Lung microvascular endothelial cell (primary cell): Measurements from ENCODE around the gene AGPAT4. TPM values are rescaled to one million over a fixed set of nuclear protein-coding genes. Genes with fewer than 3 reads are reported as not detected.

Experiments used
- DNase-seq, 2 donors: peaks; one replicate each; pipeline versions ENCODE4 v3.0.0 to v3.0.0-alpha.2; 2010; ENCODE audit warnings: low read depth in 2 of 2
- total RNA-seq: library from RNA; depleted of rRNA; stranded (reverse); fragments of >200 nt; gene quantifications from 2 replicates; pipeline ENCODE4 v1.2.1, GENCODE V29; 2014

The AGPAT4 gene
- total RNA-seq, 1 donor from 2014 or later, result 15.9 TPM

DNA sequence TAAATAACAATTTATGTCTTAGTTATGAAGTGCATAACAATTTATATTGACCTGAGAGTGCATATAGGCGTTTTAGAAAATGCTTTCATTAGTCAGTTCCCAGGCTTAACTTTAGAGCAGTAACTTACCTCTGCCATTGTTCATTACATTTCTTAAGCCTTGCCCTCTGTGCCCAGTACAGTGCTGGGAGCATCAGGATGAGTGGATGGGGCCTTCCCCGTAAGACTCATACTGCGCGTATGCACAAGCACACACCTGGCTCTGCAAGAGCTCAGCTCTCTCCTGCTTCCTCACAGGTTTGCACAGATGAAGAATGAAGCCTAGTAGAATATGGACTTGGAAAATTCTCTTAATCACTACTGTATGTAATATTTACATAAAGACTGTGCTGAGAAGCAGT lies 157.3 kb downstream of the AGPAT4 start:
- no peak for DNase-seq

DNA sequence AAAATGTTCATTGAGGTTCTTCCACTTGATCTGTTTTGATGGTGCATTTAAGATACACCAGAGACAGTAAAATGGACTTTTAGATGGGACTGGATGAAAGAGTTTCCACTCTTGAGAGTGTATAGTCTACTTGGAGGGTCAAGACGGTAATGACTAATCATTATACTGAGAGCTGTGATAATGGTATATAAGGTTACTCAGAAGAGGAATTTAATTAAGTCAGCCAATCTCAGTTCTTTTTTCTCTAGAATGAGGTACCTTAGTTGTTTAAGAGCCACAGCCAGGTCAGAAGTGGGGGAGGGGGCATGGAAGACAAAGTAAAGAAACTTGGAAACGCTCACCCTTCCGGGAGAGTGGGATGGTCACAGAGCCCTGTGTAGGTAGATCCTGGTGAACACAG lies 158.4 kb downstream of the AGPAT4 start:
- no peak for DNase-seq

DNA sequence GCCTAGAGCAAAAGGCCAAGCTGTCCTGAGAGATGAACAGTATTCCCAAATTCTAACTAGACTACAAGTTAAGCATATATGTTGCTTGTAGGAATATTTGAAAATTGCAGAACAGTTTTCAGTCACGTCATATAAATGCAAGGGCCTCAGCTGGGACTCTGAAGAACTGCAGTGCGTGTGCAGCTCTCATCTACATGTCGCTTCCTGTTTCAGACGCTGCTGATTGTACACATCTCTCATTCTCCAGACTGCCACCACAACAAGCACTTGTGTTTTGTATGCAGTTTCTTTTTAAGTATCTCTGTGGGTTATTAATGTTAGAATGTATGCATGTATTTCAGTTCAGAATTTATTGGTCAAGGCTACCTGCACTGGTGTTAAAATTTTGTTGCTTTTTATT lies 162.6 kb downstream of the AGPAT4 start:
- no peak for DNase-seq

DNA sequence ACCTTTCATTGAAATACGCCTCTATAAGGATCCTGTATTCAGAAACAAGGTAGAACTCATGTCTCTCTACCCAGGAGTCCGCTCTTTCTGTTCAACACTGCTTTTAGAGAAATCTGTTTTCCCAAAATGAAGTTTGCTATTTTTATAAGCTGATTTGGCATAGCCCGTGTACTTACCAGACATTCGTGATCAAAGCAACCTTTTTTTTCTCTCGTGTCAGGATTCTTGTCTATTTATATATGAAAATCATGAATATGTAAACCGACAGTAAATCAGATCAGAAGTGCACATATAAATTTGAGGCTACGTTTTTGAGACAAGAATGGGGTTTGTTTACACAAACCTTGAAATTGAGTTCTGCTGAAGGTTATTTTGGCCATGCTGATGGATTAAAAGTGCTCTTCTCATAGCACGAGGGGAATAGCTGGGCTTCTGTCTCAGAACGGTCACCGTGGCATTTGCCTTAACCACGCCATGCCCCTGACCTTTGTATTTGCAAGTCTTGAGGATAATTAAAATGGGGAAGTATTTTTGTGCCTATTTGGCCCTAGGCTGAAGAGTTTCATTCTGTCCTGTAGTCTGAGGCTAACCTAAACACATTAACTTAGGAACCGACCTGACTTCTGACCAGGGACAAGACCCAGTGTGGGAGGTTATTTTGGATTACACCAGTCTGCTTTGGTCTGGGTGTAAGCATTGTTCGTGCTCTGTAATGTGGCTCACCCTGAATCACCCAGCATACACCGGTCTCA lies 163.7 kb downstream of the AGPAT4 start:
- DNase-seq, result no peak

DNA sequence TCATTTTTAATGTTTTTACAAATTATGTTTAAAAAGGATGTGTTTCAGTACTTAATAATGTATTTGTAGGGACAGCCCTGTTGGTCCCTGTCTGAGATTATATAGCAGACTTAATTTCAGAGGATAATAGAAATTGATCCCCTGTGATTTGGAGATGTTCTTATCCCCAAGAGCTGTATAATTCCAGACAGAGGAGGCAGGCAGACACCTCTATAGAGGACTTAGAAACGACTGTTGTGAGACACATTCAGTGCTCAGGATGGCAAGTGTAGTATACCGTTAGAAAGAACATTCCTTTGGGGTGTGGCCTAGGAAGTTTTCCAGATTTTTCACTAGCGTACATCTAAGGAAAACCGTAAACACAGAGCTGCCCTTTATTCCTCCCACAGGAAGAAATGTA lies 164.5 kb downstream of the AGPAT4 start:
- DNase-seq, result no peak

DNA sequence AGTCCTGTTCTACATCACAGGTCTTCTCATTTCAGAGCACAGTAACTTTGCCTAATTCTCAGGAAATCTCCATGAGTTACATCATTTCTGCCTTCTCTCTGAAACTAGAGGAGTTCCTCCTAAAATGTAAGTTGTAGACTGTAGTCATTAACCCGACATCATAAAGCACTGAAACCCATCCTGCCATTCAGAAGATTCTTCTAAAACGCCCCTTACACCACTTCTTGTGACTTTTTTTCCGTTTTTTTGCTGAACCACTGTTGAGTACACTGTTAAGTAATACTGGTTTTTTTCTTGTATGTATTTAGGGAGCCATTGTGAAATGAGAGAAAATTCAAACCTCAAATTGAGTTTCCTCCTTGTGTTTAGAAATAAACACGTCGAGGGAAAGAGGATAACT lies 164.9 kb downstream of the AGPAT4 start:
- DNase-seq, result no peak

DNA sequence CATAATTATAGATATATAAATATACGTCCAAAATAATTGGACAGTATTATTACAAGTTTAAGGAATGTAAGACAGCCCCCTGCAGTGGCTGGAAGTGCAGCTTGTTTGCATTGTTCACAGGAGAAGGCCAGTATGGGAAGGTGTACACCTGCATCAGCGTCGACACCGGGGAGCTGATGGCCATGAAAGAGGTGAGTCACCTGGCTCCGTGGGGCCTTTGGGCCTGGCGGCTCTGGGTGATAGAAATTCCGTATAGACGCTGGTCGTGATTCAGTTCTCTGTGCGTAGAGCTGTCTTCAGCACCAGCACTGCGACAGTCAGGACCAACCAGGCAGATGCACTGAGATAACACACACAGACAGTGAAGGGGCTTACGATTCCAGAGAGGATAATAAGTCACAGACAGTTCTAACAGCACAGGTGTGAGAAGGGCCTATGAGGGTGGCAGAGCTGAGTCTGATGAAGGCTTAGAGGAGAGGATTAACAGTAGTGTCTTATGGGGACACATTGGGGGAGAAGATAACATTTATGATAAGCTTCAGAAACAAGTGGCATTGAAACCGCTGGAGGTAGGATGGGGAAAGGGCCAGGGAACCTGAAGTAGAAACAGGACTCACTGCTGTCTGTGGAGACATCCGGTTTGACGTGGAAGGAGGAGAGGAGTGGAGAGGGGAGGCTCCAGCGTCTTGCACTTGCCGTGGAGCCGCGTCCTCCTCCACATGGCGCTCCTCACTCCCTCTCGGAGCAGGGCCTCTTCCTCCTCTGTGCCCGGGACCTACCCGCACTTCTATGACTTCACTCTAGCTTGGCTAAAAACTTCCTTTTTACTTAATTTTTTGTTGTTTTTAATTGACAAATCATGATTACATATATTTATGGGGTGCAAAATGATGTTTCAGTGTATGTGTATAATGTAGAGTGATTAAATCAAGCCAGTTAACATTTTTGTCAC lies 165.8 kb downstream of the AGPAT4 start:
- DNase-seq, result no peak

DNA sequence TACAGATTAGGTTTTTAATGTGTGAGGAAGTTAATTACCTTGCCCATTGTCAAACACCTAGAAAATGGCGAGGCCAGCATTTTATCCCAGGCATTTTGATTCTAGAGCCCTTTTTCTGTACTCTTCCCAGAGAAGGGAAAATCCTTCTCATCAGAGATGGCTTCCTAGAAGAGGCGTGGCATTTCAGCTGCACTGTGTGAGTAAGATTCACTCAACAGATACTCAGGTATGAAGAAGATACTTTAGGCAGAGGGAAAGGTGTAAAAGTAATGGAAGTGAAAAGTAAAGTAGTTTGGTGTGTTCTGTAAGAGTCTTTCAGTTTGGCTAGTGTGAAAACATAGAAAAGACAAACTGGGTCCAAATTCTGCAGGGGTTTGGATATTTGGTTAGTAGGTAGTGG lies 168.5 kb downstream of the AGPAT4 start:
- no peak for DNase-seq

DNA sequence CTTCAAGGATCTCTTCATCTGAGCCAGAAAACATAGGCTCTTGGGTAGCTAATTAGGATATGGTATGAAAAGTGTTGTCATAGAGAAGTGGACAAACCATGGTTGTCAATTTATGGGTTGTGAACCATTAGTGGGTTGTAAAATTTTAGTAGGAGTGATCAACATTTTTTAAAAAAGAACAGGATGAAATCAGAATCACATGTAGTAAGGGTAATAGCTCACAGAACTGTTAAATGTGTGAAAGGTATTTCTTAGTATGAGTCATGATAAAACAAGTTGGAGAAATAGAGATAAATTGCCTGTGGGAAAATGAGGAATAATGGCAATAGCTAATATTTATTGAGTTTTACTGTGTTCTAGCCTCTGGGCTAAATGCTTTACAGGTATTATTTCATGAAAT lies 168.9 kb downstream of the AGPAT4 start:
- no peak for DNase-seq

DNA sequence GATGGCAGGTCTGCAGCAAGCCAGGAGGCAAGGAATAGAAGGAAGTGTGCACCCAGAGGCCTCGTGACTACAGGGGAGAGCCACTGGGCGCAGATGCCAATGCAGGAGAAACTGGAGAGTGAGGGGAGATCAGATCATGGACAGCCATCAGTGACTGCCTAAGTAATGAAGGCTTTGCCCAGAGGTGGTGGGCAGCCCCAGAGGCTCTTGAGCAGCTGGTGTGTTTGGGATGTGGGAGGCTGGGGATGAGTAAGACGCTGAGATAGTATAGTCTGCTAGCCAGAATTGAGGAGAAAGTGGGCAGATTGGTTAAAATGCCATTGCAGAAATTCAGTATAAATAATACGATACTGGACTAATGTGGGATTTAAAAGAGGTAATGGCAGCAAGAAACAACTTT lies 170.4 kb downstream of the AGPAT4 start:
- no peak for DNase-seq

DNA sequence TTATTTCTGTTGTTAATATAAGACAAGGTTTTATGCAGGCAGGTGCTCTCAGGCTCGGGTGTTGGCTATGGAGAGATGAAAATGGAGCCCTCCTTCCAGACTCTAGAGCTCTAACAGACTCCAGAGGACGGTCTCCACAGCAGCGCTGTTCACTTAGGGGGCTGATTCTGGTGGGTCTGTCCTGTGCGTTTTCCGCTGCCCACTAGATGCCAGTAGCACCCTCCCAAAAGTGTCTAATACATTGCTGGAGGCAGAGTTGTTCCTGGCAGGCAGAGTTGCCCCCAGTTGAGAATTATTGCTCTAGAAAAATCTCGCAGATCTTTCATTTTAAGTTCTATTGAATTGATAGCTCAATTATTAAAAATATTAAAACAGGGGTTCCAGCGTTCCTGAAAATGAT lies 172.3 kb downstream of the AGPAT4 start:
- DNase-seq, result peak; percentile 8 to 28

DNA sequence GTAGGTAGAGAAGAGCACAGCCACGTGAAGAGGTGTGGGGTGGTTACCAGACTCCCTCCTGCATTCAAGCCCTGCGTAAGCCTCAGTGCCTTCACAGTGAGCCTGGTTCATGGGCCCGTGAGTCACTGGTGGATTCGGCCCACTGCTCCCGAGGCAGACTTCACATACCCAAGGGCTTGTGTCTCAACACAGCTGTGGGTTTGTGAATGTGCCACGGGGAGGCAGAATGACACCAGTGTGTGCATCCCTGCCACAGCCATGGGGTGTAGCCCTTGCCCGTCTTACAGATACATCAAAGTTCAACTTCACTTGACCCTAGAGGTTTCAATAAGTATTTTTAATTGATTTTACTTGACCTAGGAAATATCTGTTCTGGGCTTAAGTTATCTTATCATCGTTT lies 173.8 kb downstream of the AGPAT4 start:
- DNase-seq, result no peak

DNA sequence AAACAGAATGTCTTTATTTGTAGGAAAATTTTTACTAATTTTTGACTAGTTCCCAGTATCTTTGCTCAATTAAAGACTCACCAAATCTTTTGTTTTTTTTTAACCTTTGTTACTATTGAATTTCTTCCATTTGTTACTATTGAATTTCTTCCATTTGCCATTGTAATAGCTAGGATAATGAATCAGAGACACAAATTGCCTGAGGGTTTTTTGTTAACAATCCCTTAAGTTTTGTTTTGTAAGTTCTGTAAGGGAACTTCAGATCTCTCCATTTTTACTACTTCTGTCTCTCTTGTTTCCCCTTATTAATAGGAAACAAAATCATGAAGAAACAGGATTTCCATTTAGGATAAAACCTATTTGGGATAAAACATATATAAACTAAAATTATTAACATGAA lies 177.9 kb downstream of the AGPAT4 start:
- no peak for DNase-seq

DNA sequence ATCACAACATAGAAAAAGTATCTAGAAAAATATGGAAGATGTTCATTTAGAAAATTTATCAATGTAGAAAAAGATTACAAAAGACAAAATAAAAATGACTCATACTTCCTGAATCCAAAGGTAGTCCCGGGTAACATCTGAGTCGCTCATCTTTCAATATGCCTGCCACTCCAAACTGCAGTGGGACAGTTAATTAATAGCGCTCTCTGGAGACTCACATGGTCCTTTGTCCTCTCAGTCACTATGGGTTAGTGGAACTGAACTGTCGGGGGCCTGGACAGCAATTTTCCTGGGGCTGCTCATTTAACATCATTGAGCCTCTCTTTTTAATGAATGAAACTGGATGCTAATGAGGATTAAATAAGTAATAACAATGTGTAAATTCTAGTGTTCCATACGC lies 178.9 kb downstream of the AGPAT4 start:
- DNase-seq, result peak; percentile 13 to 43

DNA sequence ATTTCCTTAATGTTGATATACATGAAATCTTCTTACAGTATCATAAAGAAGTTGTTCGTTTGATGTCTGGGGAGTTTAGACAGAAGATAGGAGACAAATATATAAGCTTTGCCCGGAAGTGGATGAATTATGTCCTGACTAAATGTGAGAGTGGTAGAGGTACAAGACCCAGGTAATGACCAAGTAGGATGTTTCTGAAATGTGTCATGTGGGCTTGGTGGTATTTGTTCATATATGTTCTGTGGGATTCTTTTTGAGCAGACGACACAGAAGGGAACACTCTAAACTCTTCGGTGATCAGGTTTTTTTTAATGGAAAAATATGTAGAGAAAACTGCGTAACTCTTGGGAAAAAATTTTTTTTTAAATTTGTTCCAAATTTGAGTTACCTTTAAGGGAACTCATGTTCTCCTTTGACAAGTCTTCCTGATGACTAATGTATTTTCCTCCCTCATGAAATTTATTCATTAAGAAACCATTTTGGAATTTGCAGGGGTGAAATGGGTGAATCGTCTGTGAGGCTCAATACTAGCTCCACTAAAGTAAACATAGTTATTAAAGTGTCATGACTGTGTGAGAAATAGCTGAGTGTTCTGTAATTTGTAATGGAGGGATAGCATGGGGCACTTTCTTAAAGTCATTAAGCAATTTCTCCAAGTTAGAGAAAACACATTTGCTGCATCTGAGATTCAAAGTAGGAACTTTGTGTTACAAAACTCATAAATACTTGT lies 181.7 kb downstream of the AGPAT4 start:
- peak in 1 of 2 donors; percentile 9 for DNase-seq

DNA sequence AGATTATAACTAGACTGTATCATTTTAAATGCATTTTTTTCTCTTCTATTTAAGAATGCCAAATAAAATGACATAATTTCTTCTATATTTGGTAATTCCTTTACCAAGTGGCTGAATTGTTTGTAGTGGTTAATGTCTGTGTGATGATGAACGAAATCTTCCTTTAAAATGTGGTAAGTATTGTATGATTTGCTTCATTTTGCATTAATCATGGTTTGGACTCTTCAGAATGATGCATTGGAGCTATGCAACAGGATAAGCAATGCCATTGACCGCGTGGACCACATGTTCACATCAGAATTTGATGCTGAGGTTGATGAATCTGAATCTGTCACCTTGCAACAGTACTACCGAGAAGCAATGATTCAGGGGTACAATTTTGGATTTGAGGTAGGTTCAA lies 182.7 kb downstream of the AGPAT4 start:
- DNase-seq, result no peak

DNA sequence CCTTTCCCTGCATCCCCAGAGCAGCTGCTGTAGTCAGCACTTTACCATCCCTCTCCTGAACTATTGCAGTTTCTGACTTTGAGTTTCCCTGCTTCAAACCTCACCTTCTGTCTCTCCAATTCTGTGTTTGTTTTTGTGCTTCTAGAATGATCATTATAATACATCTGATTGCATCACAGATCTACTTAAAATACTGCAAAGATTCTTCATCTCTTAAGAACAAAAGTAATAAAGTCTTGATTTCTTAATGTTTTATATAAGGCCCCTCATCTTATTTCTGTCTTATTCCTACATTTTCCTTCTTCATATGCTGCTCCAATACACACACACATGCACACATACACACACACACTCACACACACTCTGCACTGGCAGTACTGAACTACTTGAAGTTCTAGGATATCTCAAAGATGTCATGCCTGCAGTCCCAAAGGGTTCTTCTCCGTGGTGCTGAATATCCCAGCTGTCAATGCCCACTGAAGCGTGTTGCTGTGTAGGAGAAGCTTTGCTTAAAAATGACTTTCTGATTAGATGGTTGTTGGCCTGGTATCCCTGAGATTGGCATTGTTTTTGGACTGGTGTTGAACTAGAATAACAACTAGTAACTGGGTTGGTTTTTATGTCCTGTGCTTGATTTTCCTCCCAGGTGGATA lies 185.1 kb downstream of the AGPAT4 start:
- DNase-seq, result peak in 1 of 2 donors; percentile 23

DNA sequence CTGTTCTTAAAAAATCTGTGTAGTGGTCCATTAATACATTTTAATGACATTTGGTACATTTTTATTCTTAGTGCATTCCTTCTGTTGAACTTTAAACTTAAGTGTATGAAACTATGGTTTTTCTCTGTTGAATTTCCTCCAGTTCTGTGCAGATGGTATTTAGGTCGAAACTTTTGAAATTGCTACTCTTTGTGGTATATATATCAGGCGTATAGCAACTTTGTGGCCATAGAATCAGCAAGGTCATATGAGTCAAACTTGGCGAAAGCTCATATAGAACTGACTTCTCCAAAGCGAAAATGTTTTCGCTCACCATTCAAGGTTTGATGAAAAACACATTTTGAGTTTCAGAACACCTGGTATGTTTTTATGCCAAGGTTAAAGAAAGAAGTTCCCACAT lies 188.6 kb downstream of the AGPAT4 start:
- no peak for DNase-seq

DNA sequence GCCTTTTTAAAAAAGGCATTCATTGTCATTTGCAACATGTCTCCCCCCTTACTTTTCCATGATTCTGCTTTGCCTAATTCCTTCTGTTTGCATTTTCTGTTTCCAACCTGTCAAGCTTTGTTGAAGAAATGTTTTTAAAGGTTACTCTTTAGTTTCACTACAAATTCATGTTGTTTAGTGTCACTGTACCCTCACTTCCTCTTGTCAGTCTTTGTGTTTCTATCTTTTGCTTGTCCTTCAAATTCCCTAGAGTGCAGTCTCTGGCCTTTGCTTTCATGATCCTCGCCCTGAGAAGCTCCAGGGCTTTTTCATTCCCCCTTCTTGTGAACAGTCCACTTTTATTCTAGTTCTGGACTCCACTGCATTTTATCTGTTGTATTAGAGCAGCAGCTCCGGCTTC lies 191.6 kb downstream of the AGPAT4 start:
- DNase-seq, result no peak

DNA sequence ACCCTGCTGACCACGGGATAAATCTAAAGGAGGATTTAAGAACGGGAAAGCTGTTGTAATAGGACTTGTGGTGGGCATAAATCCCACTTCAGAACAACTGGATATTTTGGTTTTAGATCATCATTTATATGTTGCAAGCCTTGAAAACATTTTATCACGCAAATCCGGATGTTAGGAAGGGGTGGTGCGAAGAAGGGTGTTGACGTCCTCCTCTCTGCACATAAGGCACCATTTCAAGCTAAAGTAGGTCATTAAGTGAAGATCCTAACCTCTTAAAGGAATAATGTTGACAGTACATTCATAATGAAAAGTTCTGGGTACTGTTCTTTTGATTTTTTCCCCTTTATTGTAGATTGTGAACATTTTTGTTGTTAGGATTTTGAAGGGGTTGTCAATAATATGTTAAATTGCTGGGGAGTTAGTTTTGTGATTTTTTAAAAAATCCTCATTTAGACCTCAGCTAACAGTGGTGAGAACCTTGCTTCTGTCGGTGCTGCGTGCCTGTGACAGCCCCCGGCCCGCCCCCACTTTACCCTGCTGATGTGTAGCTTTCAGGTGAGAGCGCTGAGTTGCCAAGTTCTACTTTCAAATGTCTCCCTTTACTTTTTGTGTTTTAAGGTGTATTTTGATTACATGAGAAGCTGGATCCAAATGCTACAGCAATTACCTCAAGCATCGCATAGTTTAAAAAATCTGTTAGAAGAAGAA lies 193.4 kb downstream of the AGPAT4 start:
- no peak for DNase-seq
